Nasal cavity respiratory epithelium epithelial cell of viscerocranial mucosa (primary cell): Measurements from ENCODE around the gene SSTR4. TPM values are rescaled to one million over a fixed set of nuclear protein-coding genes. Genes with fewer than 3 reads are reported as not detected.

Source experiments
- total RNA-seq: library from RNA; depleted of rRNA; stranded (reverse); fragments of >200 nt; gene quantifications from 2 replicates; pipeline ENCODE4 v1.2.3, GENCODE V29; 2014

Gene SSTR4, protein sequence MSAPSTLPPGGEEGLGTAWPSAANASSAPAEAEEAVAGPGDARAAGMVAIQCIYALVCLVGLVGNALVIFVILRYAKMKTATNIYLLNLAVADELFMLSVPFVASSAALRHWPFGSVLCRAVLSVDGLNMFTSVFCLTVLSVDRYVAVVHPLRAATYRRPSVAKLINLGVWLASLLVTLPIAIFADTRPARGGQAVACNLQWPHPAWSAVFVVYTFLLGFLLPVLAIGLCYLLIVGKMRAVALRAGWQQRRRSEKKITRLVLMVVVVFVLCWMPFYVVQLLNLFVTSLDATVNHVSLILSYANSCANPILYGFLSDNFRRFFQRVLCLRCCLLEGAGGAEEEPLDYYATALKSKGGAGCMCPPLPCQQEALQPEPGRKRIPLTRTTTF
- total RNA-seq: not detected in 2 replicates

DNA sequence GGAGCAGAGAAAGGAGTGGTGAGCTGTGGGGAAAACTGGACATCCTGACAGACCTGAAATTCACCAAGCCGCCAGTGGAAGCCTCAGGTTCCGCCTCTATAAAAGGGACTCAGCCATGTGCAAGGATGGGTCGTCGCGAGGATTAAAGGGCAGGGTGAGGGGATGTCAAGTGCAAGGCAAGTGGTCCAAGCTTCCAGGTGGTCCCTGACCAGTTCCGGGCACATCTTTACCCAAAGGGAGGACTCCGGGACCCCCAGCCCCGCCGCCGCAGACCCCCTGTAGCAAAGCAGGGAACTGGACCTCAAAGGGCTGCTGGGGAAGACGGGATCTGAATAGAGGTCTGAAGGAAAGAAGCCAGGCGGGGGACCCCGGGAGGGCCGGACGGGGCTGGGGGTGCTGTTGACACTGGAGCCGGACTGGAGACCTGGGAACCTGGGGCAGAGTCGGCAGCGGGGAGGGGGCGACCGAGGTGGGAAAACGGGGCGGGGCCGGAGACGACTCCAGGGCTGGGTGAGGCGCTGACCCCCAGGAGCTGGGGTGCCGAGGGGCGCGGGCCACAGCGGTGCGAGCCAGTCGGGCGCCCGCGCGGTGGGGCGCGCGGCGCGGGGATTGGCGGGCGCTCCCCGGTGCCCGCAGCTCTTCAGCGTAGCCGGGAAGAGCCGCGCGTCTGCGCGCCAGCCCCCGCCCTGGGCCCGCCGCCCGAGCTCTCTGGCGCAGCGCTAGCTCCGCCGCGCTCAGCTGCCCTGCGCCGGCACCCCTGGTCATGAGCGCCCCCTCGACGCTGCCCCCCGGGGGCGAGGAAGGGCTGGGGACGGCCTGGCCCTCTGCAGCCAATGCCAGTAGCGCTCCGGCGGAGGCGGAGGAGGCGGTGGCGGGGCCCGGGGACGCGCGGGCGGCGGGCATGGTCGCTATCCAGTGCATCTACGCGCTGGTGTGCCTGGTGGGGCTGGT is at the start of gene SSTR4:
Gene SSTR4, plus strand, starts transcription at position 592 of the 951 bp plus-strand sequence. Its CDS starts 172 bp downstream, at position 764.

DNA sequence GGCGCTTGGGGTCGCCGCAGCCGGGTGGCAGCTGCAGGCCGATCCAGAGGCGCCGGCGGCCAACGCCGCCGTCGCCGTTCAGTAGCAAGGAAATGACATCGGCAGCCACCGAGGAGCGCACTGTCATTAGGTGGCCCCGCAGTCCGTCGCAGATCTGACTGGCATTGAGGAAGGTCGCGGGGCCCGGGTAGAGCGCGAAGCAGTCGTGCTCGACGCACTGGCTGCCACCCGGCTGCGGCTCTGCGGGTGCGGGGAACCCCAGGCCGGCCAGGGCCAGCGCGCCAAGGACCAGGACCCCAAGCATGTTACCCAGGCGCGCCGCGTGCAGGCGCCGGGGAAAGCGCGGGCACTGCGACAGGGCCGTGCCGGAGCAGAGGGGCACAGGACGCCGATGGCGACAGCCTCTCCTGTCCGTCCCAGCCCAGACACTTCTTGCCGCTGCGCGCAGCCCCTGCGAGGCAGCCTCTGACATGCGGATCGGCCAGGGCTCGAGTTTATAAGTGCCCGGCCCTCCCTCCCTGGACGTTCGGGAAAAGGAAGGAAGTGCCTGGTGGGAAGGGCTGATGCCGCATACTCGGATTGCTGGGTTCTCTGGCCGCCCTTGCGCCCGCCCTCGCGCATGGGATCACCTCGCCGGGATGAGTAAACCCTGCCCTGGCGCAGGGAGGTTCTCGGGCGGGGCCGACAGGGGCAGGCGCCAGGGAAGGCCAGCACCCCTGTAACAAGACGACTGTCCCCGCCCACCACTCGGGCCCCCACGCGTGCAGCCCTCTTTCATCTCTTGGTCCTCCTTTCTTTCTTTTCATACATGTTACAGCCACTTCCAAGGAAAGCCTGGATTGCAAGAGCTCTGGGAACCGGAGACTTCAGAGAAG is 14.3 kb downstream of the SSTR4 start, which contains the start of gene THBD:
Gene THBD, minus strand, starts transcription at position 472 of the 875 bp plus-strand sequence. Its CDS starts 168 bp downstream, at position 304.

DNA sequence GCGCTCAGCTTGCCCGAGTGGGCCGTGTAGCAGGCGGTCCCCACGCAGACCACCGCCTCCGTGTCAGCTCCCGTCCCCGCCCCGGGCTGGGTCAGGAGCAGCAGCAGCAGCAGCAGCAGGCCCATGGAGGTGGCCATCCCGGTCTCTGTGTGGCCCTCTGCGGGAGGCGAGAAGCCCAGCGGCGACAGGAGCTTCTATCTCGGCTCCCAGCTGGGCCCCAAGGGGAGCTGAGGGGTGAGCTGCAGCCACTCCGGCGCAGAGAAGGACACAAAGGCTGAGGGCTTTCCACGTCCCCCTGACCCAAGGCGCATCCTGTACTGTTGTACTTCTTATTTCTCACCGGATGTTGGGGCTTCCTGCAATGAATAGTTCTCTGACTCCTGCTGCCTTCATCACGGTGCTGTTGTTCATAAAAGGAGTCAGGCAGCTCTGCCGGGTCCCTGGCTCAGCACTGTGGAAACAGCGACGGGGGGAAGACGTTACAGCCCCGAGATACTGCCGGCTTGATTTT is 51.0 kb downstream of the SSTR4 start, which contains the start of gene CD93:
Gene CD93, minus strand, starts transcription at position 269 of the 511 bp plus-strand sequence. Its CDS starts 132 bp downstream, at position 137.

Other genes with a start within 250 kb of the SSTR4 start
- gene THBD, start 14.4 kb downstream of the SSTR4 start, total RNA-seq: 65.3 and 229 TPM in 2 replicates
- under 0.01 and 0.14 TPM in 2 replicates for gene CD93, start 51.0 kb downstream of the SSTR4 start, total RNA-seq